EH (cell line): ENCODE results near the gene RASSF8.

ENCODE experiments used
- DNase-seq: peaks from one replicate; pipeline ENCODE4 v3.0.0-alpha.2; 2015; ENCODE audit warnings: low read depth

RASSF8 gene

GRCh38 chr12:26102953-26103352 lies 144.5 kb downstream of the RASSF8 start:
- no peak for DNase-seq

DNA sequence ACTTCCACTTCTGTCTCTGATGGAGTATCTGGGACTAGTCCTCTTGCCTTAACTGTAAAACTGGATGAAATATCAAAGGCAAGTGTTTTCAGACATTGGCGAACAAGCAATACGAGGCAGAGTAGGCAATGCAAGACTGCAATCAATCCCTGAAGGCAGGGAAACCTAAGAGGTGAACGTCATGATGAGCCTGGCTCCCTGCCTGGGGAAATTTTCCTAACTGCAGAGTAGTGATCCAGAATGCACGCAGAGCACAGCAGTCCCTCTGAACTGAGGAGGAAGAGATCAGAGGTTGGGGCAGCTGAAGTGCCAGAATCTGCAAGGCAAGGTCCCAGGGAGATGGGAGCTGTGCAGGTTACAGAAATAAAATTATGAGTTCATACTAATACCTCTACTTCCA lies 147.9 kb downstream of the RASSF8 start:
- DNase-seq = no peak

- DNase-seq = no peak
These were observed 150.4 kb downstream of the RASSF8 start for GRCh38 chr12:26108915-26109314.

DNA sequence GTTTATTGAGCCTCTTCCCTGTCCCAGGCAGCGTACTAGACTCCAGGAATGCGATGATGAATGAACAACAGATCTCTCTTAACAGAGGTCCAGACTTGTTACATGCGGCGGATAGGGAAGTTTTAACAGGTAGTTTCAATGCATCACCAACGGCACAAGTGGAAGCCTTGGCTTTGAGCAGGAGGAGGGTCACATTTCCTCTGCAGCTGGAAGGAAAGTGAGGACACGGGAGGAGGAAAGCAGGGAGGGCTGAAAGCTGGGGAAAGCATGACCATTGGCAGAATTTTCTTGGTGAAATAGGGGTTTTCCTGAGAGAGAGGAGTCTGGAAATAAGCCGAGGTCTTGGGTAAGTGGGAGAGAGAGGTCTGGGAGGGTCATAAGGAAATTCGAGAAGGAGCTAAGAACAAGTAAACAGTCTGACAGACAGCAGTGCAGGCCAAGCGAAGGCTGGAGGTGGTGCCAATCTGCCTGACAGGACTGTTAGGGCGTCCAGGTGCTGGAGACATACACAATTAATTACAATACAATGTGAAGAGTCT lies 150.9 kb downstream of the RASSF8 start:
- DNase-seq = no peak

DNA sequence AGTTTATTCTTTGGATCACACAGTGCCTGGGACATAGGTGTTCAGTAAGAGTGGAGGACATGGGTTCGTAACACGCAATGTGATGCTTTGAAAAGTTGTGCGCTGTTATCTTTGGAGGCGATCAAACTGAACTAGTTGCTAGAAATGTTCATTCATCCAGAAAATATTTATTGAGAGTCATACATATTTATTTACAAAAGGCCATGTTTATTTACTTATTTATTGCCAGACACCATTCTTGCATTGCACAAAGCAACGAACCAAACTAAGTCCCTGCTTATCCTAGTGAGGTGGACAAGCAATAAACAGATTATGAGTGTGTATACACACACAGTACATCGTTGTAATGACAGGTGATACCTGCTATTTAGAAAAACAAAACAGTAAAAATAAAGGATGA lies 153.8 kb downstream of the RASSF8 start:
- no peak for DNase-seq

GRCh38 chr12:26112703-26113147 lies 154.2 kb downstream of the RASSF8 start:
- DNase-seq = peak; percentile 18

DNA sequence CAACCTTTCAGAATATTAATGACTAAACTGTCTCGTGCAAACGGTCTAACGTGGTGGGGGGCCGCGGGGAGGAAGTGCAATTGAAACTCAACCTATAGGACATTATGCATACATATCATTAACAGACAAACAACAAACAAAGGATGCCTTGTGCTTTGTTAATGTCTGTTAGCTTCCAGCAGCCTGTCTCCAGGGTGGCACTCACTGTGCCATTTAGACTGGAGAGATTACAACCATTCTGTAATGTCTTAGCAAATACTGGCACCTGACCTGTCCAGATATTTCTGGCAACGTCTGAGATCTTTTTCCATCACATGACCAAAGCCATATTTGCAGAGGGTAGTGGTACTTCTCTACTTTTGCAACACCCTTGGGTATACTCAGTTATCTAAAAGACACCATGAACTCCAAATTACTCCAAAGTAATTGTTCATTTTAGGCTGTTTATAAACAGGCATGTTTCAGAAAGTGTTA lies 154.7 kb downstream of the RASSF8 start:
- no peak for DNase-seq

- DNase-seq = peak; percentile 92
These were observed 155.6 kb downstream of the RASSF8 start for GRCh38 chr12:26113853-26114719.

DNA sequence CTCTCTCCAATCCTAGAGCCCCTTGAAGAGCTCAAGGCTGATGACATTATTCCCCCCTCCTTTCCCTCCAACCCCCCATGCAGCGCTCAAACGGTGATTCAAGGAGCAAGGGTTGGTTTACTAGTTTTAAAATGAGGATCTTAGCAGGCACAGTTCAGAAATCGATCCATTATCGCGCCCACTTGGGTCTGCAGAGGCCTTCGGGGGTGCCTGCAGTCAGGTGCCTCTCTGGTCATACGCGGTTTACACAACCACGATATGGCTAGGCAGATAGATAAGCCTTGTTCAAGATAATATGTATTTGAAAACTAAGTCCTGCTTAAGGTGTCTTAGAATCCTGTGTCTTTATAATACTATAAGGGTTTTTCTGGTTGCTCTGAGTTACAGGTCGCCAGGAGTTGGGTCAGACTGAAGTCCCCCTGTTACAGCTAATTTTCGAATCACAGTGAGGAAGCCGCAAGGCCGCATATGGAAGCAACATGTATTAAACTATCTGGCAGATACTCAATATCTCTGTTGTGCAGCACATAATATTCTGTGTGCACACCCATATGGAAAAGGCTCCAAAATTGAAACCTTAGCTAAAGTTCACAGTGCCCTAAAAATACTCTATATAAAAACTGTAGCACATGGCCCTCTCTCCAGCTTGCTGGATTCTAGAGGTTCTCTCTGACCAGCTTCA lies 156.4 kb downstream of the RASSF8 start:
- DNase-seq = no peak

GRCh38 chr12:26116829-26117715 lies 158.6 kb downstream of the RASSF8 start:
- no peak for DNase-seq

GRCh38 chr12:26118308-26118707 lies 159.8 kb downstream of the RASSF8 start:
- DNase-seq = no peak

- peak; percentile 74 for DNase-seq
These were observed 161.0 kb downstream of the RASSF8 start for GRCh38 chr12:26119391-26119989.

GRCh38 chr12:26120561-26121274 lies 162.2 kb downstream of the RASSF8 start:
- DNase-seq = no peak

GRCh38 chr12:26121323-26122060 lies 163.0 kb downstream of the RASSF8 start:
- no peak for DNase-seq

DNA sequence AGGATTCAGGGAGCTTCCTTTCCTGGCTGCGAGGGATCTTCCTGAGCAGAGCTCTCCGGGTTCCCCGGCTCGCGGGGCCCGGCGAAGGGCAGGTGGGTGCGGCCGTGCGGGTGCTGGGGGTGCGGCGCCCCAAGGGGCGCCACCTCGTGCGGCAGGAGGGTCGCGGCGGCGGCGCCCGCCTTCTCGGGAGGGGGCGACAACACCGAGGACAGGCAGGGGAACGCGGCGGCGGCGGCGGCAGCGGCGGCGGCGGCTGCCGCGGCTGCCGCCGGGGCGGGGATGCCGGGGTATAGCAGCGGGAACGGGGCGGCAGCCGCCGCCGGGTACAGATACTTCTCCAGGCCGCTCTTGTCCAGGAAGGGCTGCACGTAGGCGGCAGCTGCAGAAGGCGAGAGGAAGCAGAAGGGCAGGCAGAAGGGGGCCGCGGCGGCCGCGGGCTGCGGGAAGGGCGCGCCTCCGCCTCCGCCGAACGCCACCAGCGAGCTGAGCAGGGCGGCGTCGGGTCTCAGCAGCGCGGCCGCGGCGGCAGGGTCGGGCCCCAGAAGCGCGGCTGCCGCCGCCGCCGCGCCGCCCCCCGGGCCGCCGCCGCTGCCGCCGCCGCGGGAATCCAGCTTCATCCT lies 163.7 kb downstream of the RASSF8 start:
- peak; percentile 51 for DNase-seq

DNA sequence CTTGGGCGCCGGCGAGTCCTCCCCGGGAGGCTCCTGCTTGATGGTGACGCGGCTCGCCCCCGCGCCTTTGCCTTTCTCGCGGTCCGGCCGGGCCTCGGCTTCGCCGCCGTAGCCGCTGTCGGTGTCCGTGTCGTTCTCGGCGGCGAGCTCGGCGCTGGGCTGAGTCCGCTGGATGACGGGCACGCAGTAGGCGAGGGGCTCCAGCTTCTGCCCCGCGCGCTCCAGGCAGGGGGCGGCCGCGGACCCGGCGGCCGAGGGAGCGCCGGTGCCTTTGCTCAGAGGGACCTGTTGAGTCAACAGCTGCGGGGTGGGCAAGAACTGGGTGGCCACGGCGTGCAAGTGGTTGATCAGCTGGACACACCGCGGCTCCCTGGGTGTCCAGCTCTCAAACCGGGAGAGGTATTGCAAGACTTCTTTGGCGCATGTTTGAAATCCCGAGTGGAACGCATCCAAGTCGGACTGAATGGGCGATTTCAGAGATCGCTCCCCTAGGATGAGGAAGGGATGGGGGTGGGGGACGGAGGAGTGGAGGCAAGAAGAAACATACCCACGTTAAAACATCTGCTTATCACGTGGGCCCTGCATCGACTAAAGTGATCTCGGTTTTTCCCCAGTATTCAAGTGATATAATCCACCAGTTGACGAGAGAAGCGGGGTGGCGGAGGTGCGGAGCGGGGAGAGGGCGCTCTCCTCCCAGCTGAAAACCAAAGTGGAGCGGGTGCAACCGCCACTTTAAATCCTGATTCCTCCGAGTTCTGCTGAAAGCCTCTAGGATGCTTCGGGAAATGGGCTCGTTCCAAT lies 164.4 kb downstream of the RASSF8 start:
- peak; percentile 72 for DNase-seq

DNA sequence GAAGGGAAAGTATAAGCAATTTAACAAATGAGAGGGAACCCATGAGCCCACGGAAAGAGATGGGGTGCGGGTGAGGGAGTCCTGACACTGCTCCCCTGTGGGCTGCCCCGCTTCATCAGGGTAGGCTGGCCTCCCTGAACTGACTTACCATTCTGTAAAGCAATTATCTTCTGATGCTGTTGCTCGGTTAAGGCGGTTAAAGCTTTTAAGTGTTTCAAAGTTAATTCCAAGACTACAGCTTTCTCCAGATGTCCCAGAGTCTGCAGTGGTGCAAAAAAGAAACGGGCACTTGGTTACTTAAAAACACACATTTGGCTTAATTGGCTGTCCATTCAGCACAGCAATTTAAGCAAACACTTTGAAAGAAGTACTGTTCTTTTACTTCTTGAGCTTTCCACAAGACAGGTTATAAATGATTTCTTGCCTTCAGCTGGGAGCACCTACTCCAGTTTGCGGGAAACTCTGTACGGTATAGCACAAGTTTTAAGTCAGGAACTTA lies 165.0 kb downstream of the RASSF8 start:
- peak; percentile 21 for DNase-seq
